ENCODE results near the gene CLDN15. TPM values are rescaled to one million over a fixed set of nuclear protein-coding genes. Genes with fewer than 3 reads are reported as not detected.

CLDN15 gene
- total RNA-seq, 1 experiment from 2014 or later: 9.7 TPM

GRCh38 chr7:101250324-101250723 lies 12.7 kb upstream of the CLDN15 start:
- Histone ChIP-seq H3K4me2 (ENCODE audit: insufficient read depth, insufficient read length, low read length) (no peak overlapping the region), H4K20me1 (ENCODE audit: control insufficient read depth, insufficient read depth, insufficient read length) (no peaks in the 10 kb centered on the region), H2BK5ac (ENCODE audit: insufficient read length, low read length) (no peak overlapping the region), H3T11ph (ENCODE audit: low read length) (no peak overlapping the region), H3K23ac (ENCODE audit: insufficient read length, low read depth, low read length) (no peak overlapping the region), H2AK5ac (ENCODE audit: insufficient read length, low read length) (no peak overlapping the region), H3K56ac (ENCODE audit: insufficient read length, low read depth, low read length) (no peak overlapping the region), H3K9ac (ENCODE audit: extremely low read depth, insufficient read length, low read length) (no peak overlapping the region), H4K91ac (ENCODE audit: insufficient read length, low read depth, low read length) (no peak overlapping the region), H2BK20ac (ENCODE audit: low read depth, low read length, poor library complexity, severe bottlenecking) (no peak overlapping the region), H2BK15ac (ENCODE audit: low read depth, low read length) (no peak overlapping the region), H3K14ac (ENCODE audit: insufficient read depth, low read length) (no peak overlapping the region), H3K79me1 (ENCODE audit: insufficient read depth, low read depth, low read length, poor library complexity, severe bottlenecking) (peaks cover 8% of the 10 kb centered on the region), H3K27ac (ENCODE audit: insufficient read length, low read depth, low read length) (no peak overlapping the region), H2BK120ac (ENCODE audit: low read depth, low read length, poor library complexity, severe bottlenecking) (no peak overlapping the region), H2BK12ac (ENCODE audit: insufficient read length, low read depth, low read length) (no peak overlapping the region), H3K23me2 (ENCODE audit: insufficient read length, low read depth, low read length, poor library complexity, severe bottlenecking) (peaks cover 9% of the 10 kb centered on the region), H3K4ac (ENCODE audit: low read depth, low read length) (no peak overlapping the region), H3K18ac (ENCODE audit: insufficient read length, low read depth, low read length) (no peak overlapping the region), H2AFZ (ENCODE audit: low read length) (no peak overlapping the region), H4K5ac (ENCODE audit: insufficient read length, low read depth, low read length) (no peak overlapping the region), H3K27me3 (ENCODE audit: insufficient read depth, low read length) (no peaks in the 10 kb centered on the region), H4K8ac (replicated peaks; ENCODE audit: insufficient read length, low read depth, low read length) (no peak overlapping the region), H3K79me2 (ENCODE audit: insufficient read depth, low read length) (peaks cover 10% of the 10 kb centered on the region; the same call in 1 of the 2 replicates), H3K9me3 (ENCODE audit: control insufficient read depth, low read depth, low read length) (no peaks in the 10 kb centered on the region), H3K4me1 (ENCODE audit: insufficient read depth, low read length) (peaks cover 3% of the 10 kb centered on the region; the same call in 1 of the 2 replicates)
- Mint-ChIP-seq H3K36me3 (ENCODE audit: insufficient read depth in 1 of 3, low read depth in 3 of 3) (peaks cover 8 to 33% (median 29%) of the 10 kb centered on the region in 3 experiments), H3K4me1 (peaks cover 14 to 21% of the 10 kb centered on the region in 2 experiments), H3K4me3 (peak overlapping the region; percentile 50 to 99; a peak in 4 of 5 replicates), H3K9me3 (no peaks in the 10 kb centered on the region), H3K27ac (0 out of 7 replicates have a peak overlapping the region, but pooled peaks of 1 of the 3 experiments have one; percentile 17), H3K27me3 (ENCODE audit: low read depth) (no peaks in the 10 kb centered on the region; the same call in 1 of the 2 replicates)
- WGBS (ENCODE audit: extremely low coverage, insufficient read length, low lambda C conversion rate): no CpG with 5 or more reads among the region's 3 CpGs
- DNase-seq: no peak
- TF ChIP-seq CTCF (conservative IDR thresholded peaks at IDR 0.05): no peak

Data from H9 (cell line).